Osteoblast (primary cell): ENCODE data around the gene COX14. TPM values are rescaled to one million over a fixed set of nuclear protein-coding genes. Genes with fewer than 3 reads are reported as not detected.

Source experiments
- DNase-seq: peaks from one replicate; pipeline ENCODE4 v3.0.0; 2011; ENCODE audit warnings: low spot score, mixed read lengths; ENCODE audit not compliant: insufficient read length; ENCODE audit errors: missing footprints
- H2AFZ ChIP-seq: 2 replicates; pipeline ENCODE4 v1.6.0; 2011; ENCODE audit warnings: mild to moderate bottlenecking, low read length
- H3K27ac ChIP-seq: 2 replicates; pipeline ENCODE4 v1.5.1; 2011; ENCODE audit warnings: mild to moderate bottlenecking, low read depth, low read length, moderate library complexity
- H3K27me3 ChIP-seq: 2 replicates; pipeline ENCODE4 v1.6.0; 2012; ENCODE audit warnings: mild to moderate bottlenecking, control low read depth, inconsistent platforms, low read length, moderate library complexity; ENCODE audit not compliant: insufficient read depth
- H3K36me3 ChIP-seq: 2 replicates; pipeline ENCODE4 v1.5.1; 2011; ENCODE audit warnings: mild to moderate bottlenecking, low read length, control low read depth, moderate library complexity; ENCODE audit not compliant: insufficient read depth
- H3K4me1 ChIP-seq: 2 replicates; pipeline ENCODE4 v1.5.1; 2011; ENCODE audit warnings: mild to moderate bottlenecking, low read length, control low read depth, moderate library complexity; ENCODE audit not compliant: insufficient read depth
- H3K4me2 ChIP-seq: 2 replicates; pipeline ENCODE4 v1.6.0; 2011; ENCODE audit warnings: mild to moderate bottlenecking, low read length; ENCODE audit not compliant: insufficient read depth
- H3K4me3 ChIP-seq: fragments of 200-600 bp; sonication (generic); 3 replicates; pipeline ENCODE4 v1.5.1; 2012; ENCODE audit warnings: mild to moderate bottlenecking, low read length, inconsistent platforms; ENCODE audit not compliant: insufficient read depth
- H3K79me2 ChIP-seq: 2 replicates; pipeline ENCODE4 v1.6.0; 2012; ENCODE audit warnings: mild to moderate bottlenecking, low read length, control low read depth, inconsistent platforms; ENCODE audit not compliant: insufficient read depth
- H3K9me3 ChIP-seq: 2 replicates; pipeline ENCODE4 v1.5.1; 2011; ENCODE audit warnings: low read depth, low read length, control low read depth
- H4K20me1 ChIP-seq: 2 replicates; pipeline ENCODE4 v1.6.0; 2012; ENCODE audit warnings: mild to moderate bottlenecking, low read length, control low read depth; ENCODE audit not compliant: insufficient read depth
- total RNA-seq: library from RNA; depleted of rRNA; stranded (reverse); fragments of >200 nt; gene quantifications from 2 replicates; pipeline ENCODE4 v1.2.3, GENCODE V29; 2012
- TF ChIP-seq, protein P1 (sequence below): IDR thresholded peaks from 2 replicates; pipeline ENCODE4 v1.5.1; 2011; ENCODE audit warnings: mild to moderate bottlenecking, low read depth, low read length, moderate library complexity; ENCODE audit errors: extremely low read depth

Gene COX14
- total RNA-seq, 1 donor = 29.0 TPM

DNA sequence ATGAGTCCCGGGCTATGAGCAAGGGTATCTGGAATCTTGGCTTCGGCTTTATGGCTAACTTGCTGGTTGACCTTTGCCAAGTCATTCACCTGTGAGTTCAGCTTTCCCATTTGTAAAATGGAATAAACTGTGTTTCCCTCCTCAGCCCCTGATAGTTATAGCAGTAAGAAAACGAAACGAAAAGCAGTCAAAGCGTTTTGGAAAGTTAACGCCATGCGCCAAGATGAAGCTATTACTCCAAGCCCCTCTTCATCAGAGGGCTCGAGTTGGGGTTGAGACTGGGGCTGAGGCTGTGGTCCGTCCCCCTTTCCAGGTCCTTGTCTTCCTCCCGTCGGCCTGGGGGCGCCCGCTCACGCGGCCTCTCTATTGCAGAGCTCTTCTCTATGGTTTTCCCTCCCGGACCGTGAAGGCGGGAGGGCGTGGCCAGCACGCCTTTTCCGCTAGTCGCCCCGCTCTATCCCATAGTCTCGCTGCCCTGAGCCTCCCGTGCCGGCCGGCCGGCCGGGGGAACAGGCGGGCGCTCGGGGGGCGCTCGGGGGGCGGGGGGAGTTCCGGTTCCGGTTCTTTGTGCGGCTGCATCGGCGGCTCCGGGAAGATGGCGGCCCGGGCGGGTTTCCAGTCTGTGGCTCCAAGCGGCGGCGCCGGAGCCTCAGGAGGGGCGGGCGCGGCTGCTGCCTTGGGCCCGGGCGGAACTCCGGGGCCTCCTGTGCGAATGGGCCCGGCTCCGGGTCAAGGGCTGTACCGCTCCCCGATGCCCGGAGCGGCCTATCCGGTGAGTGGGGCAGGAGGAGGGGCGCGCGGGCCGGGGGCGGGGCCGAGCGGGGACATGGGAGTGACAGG, 27.0 kb upstream of the COX14 start, which contains the start of gene SMARCD1:
Gene SMARCD1, plus strand, starts transcription at position 568 of the 840 bp plus-strand sequence. Its CDS starts 28 bp downstream, at position 596.
- TF ChIP-seq, protein P1, sequence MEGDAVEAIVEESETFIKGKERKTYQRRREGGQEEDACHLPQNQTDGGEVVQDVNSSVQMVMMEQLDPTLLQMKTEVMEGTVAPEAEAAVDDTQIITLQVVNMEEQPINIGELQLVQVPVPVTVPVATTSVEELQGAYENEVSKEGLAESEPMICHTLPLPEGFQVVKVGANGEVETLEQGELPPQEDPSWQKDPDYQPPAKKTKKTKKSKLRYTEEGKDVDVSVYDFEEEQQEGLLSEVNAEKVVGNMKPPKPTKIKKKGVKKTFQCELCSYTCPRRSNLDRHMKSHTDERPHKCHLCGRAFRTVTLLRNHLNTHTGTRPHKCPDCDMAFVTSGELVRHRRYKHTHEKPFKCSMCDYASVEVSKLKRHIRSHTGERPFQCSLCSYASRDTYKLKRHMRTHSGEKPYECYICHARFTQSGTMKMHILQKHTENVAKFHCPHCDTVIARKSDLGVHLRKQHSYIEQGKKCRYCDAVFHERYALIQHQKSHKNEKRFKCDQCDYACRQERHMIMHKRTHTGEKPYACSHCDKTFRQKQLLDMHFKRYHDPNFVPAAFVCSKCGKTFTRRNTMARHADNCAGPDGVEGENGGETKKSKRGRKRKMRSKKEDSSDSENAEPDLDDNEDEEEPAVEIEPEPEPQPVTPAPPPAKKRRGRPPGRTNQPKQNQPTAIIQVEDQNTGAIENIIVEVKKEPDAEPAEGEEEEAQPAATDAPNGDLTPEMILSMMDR = peak; percentile 60
- Histone ChIP-seq H3K4me2 (peak within 1 kb of the TSS; percentile 98), H3K4me3 (peak within 1 kb of the TSS; percentile 94), H4K20me1 (peaks cover 13% of the 10 kb centered on the region), H3K27ac (peak within 1 kb of the TSS; percentile 90), H2AFZ (peak within 1 kb of the TSS; percentile 94), H3K27me3 (no peaks in the 10 kb centered on the region), H3K79me2 (peaks cover 20% of the 10 kb centered on the region), H3K9me3 (no peaks in the 10 kb centered on the region), H3K36me3 (peaks cover 30% of the 10 kb centered on the region), H3K4me1 (peaks cover 26% of the 10 kb centered on the region)
- DNase-seq = peak; percentile 98

DNA sequence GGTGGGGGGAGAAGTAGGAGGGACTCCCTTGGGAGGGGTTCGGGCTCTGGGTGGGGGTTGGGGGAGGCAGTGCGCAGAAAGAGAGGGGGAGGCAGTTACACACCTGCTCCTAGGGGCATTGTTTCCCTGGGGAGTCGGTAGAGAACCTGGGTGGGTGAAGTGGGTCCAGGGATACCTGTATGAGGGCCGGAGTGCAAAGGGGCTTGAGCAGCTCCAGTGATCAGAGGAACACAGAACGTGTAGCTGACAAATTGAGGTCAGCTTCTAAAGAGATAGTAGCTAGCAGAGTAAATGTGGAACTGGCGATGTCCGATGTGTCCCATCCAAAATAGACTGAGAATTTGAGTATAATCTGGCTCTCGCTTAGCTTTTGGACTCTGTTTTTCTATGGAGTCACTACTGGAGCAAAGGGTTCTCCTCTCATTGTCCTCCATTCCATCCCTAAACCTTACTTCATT, 26.4 kb upstream of the COX14 start:
- DNase-seq = peak; percentile 88
- Histone ChIP-seq H3K4me2 (peak overlapping the region; percentile 97), H3K36me3 (peaks cover 37% of the 10 kb centered on the region), H3K79me2 (peaks cover 20% of the 10 kb centered on the region), H3K4me3 (peak overlapping the region; percentile 94), H4K20me1 (peaks cover 13% of the 10 kb centered on the region), H3K9me3 (no peaks in the 10 kb centered on the region), H2AFZ (no peak overlapping the region), H3K27me3 (no peaks in the 10 kb centered on the region), H3K4me1 (peaks cover 26% of the 10 kb centered on the region), H3K27ac (peak overlapping the region; percentile 43)
- TF ChIP-seq, protein P1 = no peak

DNA sequence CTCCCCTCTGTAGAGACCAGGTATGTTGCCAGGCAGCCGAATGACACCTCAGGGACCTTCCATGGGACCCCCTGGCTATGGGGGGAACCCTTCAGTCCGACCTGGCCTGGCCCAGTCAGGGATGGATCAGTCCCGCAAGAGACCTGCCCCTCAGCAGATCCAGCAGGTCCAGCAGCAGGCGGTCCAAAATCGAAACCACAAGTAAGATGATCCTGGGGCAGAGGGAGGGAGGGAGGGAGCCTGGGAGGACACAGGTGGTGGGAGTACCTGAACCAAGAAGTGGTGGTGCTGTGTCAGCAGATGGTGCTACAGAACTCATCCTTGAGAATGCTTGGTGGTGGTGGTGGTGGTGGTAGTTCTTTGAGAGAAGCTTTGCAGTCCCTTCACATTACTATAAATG, 25.9 kb upstream of the COX14 start:
- Histone ChIP-seq H3K9me3 (no peaks in the 10 kb centered on the region), H3K4me1 (peaks cover 26% of the 10 kb centered on the region), H3K27me3 (no peaks in the 10 kb centered on the region), H3K79me2 (peaks cover 20% of the 10 kb centered on the region), H3K27ac (no peak overlapping the region), H2AFZ (no peak overlapping the region), H3K4me2 (peak overlapping the region; percentile 97), H3K36me3 (peaks cover 41% of the 10 kb centered on the region), H3K4me3 (peak overlapping the region; percentile 94), H4K20me1 (peaks cover 13% of the 10 kb centered on the region)
- no peak for DNase-seq
- TF ChIP-seq, protein P1 = no peak

DNA sequence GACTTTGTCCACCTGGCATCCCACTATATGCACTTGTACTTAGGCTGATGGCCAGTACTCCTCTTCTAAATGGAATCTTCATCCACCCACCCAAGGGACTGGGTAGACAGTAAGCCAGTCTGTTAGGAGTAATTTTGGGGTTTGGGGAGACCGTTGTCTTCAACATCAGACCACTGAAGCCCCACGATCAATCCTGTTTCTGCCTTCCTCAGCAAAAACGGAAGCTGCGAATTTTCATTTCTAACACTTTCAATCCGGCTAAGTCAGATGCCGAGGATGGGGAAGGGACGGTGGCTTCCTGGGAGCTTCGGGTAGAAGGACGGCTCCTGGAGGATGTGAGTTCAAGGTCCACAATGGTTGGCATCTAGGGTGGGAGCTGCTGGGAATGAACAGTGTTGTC, 24.9 kb upstream of the COX14 start:
- H3K36me3 ChIP-seq = peaks cover 48% of the 10 kb centered on the region
- no peak overlapping the region for H2AFZ ChIP-seq
- peaks cover 13% of the 10 kb centered on the region for H4K20me1 ChIP-seq
- DNase-seq = no peak
- peak overlapping the region; percentile 36 for H3K27ac ChIP-seq
- no peaks in the 10 kb centered on the region for H3K9me3 ChIP-seq
- peaks cover 26% of the 10 kb centered on the region for H3K4me1 ChIP-seq
- peak overlapping the region; percentile 47 for H3K4me2 ChIP-seq
- H3K4me3 ChIP-seq = no peak overlapping the region
- no peaks in the 10 kb centered on the region for H3K27me3 ChIP-seq
- H3K79me2 ChIP-seq = peaks cover 20% of the 10 kb centered on the region
- TF ChIP-seq, protein P1 = no peak
